Tibial nerve (tissue), 4 donors: Measurements from ENCODE around the gene ATP8A2. TPM values are rescaled to one million over a fixed set of nuclear protein-coding genes. Genes with fewer than 3 reads are reported as not detected.

Experiments
- DNase-seq, 2 donors: peaks; one replicate each; pipeline ENCODE4 v3.0.0-alpha.2; 2019; ENCODE audit warnings: low spot score in 2 of 2
- H3K27ac ChIP-seq, 4 donors: fragments of 200-600 bp; sonication (generic) in 3 of 4; one replicate each; pipeline ENCODE4 v1.5.1; 2017 to 2019; ENCODE audit warnings: mild to moderate bottlenecking in 1 of 4
- H3K27me3 ChIP-seq, 2 donors: fragments of 200-600 bp; sonication (generic) in 1 of 2; one replicate each; pipeline versions ENCODE4 v1.5.1 to v1.6.0; 2017 to 2019
- H3K36me3 ChIP-seq, 3 donors: fragments of 200-600 bp; sonication (generic); one replicate each; pipeline ENCODE4 v1.5.1; 2018 to 2019
- H3K4me1 ChIP-seq, 4 donors: fragments of 200-600 bp; sonication (generic) in 3 of 4; one replicate each; pipeline ENCODE4 v1.5.1; 2017 to 2019
- H3K4me3 ChIP-seq, 4 donors: fragments of 200-600 bp; sonication (generic) in 3 of 4; one replicate each; pipeline ENCODE4 v1.5.1; 2017 to 2019; ENCODE audit warnings: mild to moderate bottlenecking in 1 of 4, moderate library complexity in 1 of 4
- H3K9me3 ChIP-seq, 4 donors: fragments of 200-600 bp; sonication (generic) in 3 of 4; one replicate each; pipeline ENCODE4 v1.5.1; 2017 to 2019
- CTCF ChIP-seq, 5 experiments: fragments of 200-600 bp in 3 of 5; fragments of 450-650 bp in 2 of 5; sonication (generic) in 3 of 5; IDR thresholded peaks; one replicate each; pipeline ENCODE4 v1.5.1; 2016 to 2019; ENCODE audit warnings: antibody characterized with exemption in 5 of 5, mild to moderate bottlenecking in 3 of 5, moderate library complexity in 2 of 5
- EP300 ChIP-seq, 2 donors: sonication (generic); formaldehyde crosslinking; IDR thresholded peaks; one replicate each; pipeline ENCODE4 v1.6.1; 2017; ENCODE audit warnings: antibody characterized with exemption in 2 of 2, mild to moderate bottlenecking in 1 of 2
- POLR2A ChIP-seq, 2 donors: fragments of 450-650 bp; IDR thresholded peaks; one replicate each; pipeline ENCODE4 v1.6.1; 2017; ENCODE audit warnings: antibody characterized with exemption in 2 of 2, mild to moderate bottlenecking in 2 of 2, moderate library complexity in 2 of 2
- WGBS, 2 donors: methylation state at CpG; one replicate each; pipeline ENCODE4 v1.1.5; 2018; 5-methylcytosine and 5-hydroxymethylcytosine counted together
- total RNA-seq, 4 donors: library from RNA; depleted of rRNA; stranded (reverse); fragments of >200 nt; gene quantifications; one replicate each; pipeline ENCODE4 v1.1.0, GENCODE V29; 2016

ATP8A2 gene
- total RNA-seq, 4 donors from 2014 or later, result 0.30 to 1.7 (median 0.61) TPM

- WGBS, 2 donors, result 95% methylated on average over 13 to 16 of the region's 16 CpGs
- no peak for DNase-seq
- peaks cover 0 to 40% of the 10 kb centered on the region in 2 donors for H3K27me3 ChIP-seq
- peaks cover 0 to 31% (median 9%) of the 10 kb centered on the region in 4 donors for H3K4me1 ChIP-seq
- peaks cover 0 to 5% (median 0%) of the 10 kb centered on the region in 3 donors for H3K36me3 ChIP-seq
- no peak overlapping the region for H3K27ac ChIP-seq
- no peaks in the 10 kb centered on the region for H3K9me3 ChIP-seq
- TF ChIP-seq EP300 (IDR thresholded peaks at IDR 0.05), result no peak
- no peak overlapping the region for H3K4me3 ChIP-seq
Observed at GRCh38 chr13:26046639-26047038, 674.9 kb downstream of the ATP8A2 start.

GRCh38 chr13:26047040-26047439 is 675.3 kb downstream of the ATP8A2 start:
- TF ChIP-seq EP300 (IDR thresholded peaks at IDR 0.05) (no peak), CTCF (IDR thresholded peaks at IDR 0.05) (no peak), POLR2A (IDR thresholded peaks at IDR 0.05) (no peak)
- H3K4me1 ChIP-seq, result peaks cover 0 to 35% (median 9%) of the 10 kb centered on the region in 4 donors
- 93 to 99% methylated on average over 4 of the region's 4 CpGs for WGBS, 2 donors
- H3K27ac ChIP-seq, result no peak overlapping the region
- peaks cover 0 to 40% of the 10 kb centered on the region in 2 donors for H3K27me3 ChIP-seq
- H3K9me3 ChIP-seq, result no peaks in the 10 kb centered on the region
- H3K36me3 ChIP-seq, result peaks cover 0 to 5% (median 0%) of the 10 kb centered on the region in 3 donors
- no peak overlapping the region for H3K4me3 ChIP-seq
- DNase-seq, result no peak

GRCh38 chr13:26048741-26049140 is 677.0 kb downstream of the ATP8A2 start:
- Histone ChIP-seq H3K27me3 (peaks cover 0 to 40% of the 10 kb centered on the region in 2 donors), H3K27ac (no peak overlapping the region), H3K9me3 (no peaks in the 10 kb centered on the region), H3K36me3 (peaks cover 0 to 5% (median 0%) of the 10 kb centered on the region in 3 donors), H3K4me1 (peaks cover 0 to 42% (median 9%) of the 10 kb centered on the region in 4 donors), H3K4me3 (peak overlapping the region in 1 of 4 donors; percentile 71)
- WGBS, 2 donors, result 58 to 59% methylated on average over 4 of the region's 4 CpGs
- DNase-seq, result no peak
- TF ChIP-seq EP300 (IDR thresholded peaks at IDR 0.05), result no peak
- no peak for TF ChIP-seq POLR2A (IDR thresholded peaks at IDR 0.05)
- TF ChIP-seq CTCF (IDR thresholded peaks at IDR 0.05), result no peak

GRCh38 chr13:26050568-26051230 is 678.9 kb downstream of the ATP8A2 start:
- Histone ChIP-seq H3K27ac (peak overlapping the region in 1 of 4 donors; percentile 69), H3K9me3 (no peaks in the 10 kb centered on the region), H3K4me1 (peaks cover 0 to 42% (median 9%) of the 10 kb centered on the region in 4 donors), H3K36me3 (peaks cover 0 to 5% (median 0%) of the 10 kb centered on the region in 3 donors), H3K27me3 (peaks cover 0 to 40% of the 10 kb centered on the region in 2 donors), H3K4me3 (peak overlapping the region; percentile 29 to 71 (median 38))
- DNase-seq, result no peak
- TF ChIP-seq CTCF (IDR thresholded peaks at IDR 0.05), result no peak
- no peak for TF ChIP-seq POLR2A (IDR thresholded peaks at IDR 0.05)
- TF ChIP-seq EP300 (IDR thresholded peaks at IDR 0.05), result no peak
- 2 to 3% methylated on average over 26 to 33 of the region's 82 CpGs for WGBS, 2 donors

GRCh38 chr13:26051231-26051656 is 679.5 kb downstream of the ATP8A2 start:
- DNase-seq, result no peak
- H3K27ac ChIP-seq, result peak overlapping the region in 1 of 4 donors; percentile 69
- TF ChIP-seq CTCF (IDR thresholded peaks at IDR 0.05) (no peak), EP300 (IDR thresholded peaks at IDR 0.05) (no peak), POLR2A (IDR thresholded peaks at IDR 0.05) (no peak)
- peaks cover 0 to 5% (median 0%) of the 10 kb centered on the region in 3 donors for H3K36me3 ChIP-seq
- 1% methylated on average over 25 to 27 of the region's 45 CpGs for WGBS, 2 donors
- H3K4me3 ChIP-seq, result peak overlapping the region; percentile 29 to 71 (median 38)
- H3K4me1 ChIP-seq, result peaks cover 0 to 42% (median 9%) of the 10 kb centered on the region in 4 donors
- no peaks in the 10 kb centered on the region for H3K9me3 ChIP-seq
- H3K27me3 ChIP-seq, result peaks cover 0 to 40% of the 10 kb centered on the region in 2 donors
